ENCODE results near the gene TSPAN4.

Gene TSPAN4, protein sequence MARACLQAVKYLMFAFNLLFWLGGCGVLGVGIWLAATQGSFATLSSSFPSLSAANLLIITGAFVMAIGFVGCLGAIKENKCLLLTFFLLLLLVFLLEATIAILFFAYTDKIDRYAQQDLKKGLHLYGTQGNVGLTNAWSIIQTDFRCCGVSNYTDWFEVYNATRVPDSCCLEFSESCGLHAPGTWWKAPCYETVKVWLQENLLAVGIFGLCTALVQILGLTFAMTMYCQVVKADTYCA

DNA sequence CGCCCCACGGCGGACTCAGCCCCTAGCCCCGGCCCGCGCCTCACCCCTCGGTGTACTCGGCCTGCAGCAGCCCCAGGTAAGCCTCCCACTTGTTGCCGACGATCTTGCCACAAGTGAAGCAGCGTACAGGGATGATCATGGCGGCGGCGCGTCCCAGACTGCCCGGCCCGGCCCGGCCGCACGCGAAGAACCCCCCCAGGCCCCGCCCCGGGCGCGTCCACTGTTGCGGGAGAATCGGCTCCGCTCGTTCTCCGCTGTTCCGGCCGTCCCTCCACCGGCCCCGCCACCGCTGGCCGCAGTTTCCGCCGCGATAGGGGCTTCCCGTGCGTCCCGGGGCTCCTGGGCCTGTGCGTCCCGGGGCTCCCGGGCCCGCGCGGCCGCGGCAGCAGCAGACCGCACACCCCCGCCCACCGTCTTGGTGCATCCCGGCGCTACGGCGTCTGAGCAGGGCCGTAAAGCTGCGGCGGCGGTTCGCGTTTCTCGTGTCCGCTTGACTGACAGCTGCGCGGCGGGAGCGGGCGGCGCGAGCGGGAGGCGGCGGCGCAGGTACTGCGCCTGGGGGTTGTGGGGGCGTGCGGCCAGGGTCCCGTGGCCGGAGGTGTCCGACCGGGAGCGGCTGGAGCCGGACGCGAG lies at the start of gene TSPAN4, which contains the start of gene POLR2L:
Gene TSPAN4, plus strand, starts transcription at position 483 of the 633 bp plus-strand sequence. CDS start 7,453 bp downstream, outside the sequence.
Gene POLR2L, minus strand, starts transcription at position 160 of the 633 bp plus-strand sequence. Its CDS starts 21 bp downstream, at position 139.
- Mint-ChIP-seq H3K27me3 (peaks cover 16% of the 10 kb centered on the region), H3K9me3 (no peaks in the 10 kb centered on the region), H3K36me3 (ENCODE audit: low read depth) (peaks cover 69% of the 10 kb centered on the region), H3K4me3 (peak within 1 kb of the TSS; percentile 81), H3K4me1 (ENCODE audit: low read depth) (peaks cover 75% of the 10 kb centered on the region), H3K27ac (peak within 1 kb of the TSS; percentile 93)
- intact Hi-C loops (cut with micrococcal nuclease) = loop anchor here (5.0 kb wide), 1 partner anchor 35 kb away; the partner anchor contains the start of genes PIDD1 and RPLP2

DNA sequence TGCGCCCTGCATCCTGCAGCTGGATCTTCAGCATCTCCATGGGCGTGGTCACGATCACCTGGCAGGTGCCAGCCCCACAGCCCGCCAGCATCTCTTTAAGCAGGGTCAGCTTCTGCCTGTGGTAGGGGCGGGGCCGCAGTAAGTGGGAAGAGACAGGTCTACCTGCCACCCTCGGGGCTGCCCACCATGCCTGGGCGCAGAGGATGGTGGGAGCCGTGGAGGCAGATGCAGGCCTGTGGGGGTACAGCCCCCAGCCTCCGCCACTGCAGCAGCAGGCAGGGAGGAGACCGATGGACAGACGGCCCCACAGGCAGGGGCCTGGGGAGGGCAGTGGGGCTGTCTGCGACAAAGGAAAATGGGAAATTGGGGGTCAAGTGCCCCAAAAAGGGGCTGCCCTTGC lies 49.8 kb upstream of the TSPAN4 start:
- H3K27ac Mint-ChIP-seq = no peak overlapping the region
- H3K36me3 Mint-ChIP-seq (ENCODE audit: low read depth) = peaks cover 45% of the 10 kb centered on the region
- H3K4me3 Mint-ChIP-seq = no peak overlapping the region
- H3K4me1 Mint-ChIP-seq (ENCODE audit: low read depth) = peaks cover 33% of the 10 kb centered on the region
- intact Hi-C loops (cut with micrococcal nuclease) = no loop called here
- no peaks in the 10 kb centered on the region for H3K9me3 Mint-ChIP-seq
- H3K27me3 Mint-ChIP-seq = peaks cover 28% of the 10 kb centered on the region

DNA sequence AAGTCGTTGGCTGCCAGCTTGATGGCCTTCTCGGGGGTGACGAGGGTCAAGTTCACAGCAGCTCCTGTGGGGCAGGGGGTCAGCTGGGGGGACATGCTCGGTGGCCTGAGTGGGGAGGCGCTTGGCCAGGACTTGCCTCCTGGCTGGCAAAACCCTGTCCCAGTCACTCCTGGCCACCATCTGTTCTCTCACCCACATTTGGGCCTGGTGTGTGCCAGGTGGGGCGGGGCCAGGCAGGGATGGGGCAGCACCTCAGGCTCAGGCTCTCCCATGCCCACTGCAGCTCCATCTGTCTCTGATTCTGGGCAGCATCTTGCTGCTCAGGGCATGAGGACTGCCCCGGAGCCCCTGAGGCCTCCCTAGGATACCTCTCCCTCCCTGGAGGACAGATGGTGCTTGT lies 49.1 kb upstream of the TSPAN4 start:
- Mint-ChIP-seq H3K27me3 (peaks cover 21% of the 10 kb centered on the region), H3K27ac (no peak overlapping the region), H3K4me1 (ENCODE audit: low read depth) (peaks cover 33% of the 10 kb centered on the region), H3K4me3 (no peak overlapping the region), H3K36me3 (ENCODE audit: low read depth) (peaks cover 45% of the 10 kb centered on the region), H3K9me3 (no peaks in the 10 kb centered on the region)
- intact Hi-C loops (cut with micrococcal nuclease) = no loop called here

DNA sequence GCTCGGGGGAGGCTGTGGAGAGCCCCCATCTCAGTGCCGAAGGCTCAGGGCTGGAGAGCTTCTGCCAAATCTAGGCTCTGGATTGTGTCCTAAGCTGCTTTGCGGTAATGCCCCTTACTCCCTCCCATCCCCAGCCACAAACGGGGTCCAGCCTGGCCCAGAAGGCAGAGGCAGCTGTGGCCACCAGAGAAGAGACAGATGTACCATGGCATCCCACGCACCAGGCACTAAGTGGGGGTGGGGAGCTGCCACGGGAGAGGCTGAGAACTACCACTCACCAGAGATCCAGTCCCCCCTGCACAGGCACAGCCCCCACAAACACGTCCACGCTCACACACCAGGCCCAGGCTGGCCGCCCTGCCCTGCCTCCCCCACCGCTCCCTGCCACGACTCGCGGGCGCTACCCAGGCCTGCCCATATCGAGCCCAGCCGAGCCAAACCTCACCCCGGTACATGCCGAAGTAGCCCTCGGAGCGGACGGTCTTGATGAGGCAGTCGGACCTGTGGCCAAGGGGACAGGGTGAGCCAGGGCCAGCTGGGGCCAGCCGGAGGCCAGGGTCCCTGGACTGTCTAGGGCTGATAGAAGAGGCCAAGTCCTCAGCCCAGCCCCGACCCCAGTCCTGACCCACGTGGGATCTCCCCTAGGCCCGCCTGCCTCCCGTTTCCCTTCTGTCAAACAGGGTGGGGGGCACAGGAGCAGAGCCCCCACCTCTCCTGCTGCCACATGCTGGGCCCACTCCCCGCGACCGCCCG lies 48.5 kb upstream of the TSPAN4 start:
- Mint-ChIP-seq H3K9me3 (no peaks in the 10 kb centered on the region), H3K27me3 (peaks cover 14% of the 10 kb centered on the region), H3K4me3 (no peak overlapping the region), H3K4me1 (ENCODE audit: low read depth) (peaks cover 33% of the 10 kb centered on the region), H3K27ac (no peak overlapping the region), H3K36me3 (ENCODE audit: low read depth) (peaks cover 49% of the 10 kb centered on the region)
- intact Hi-C loops (cut with micrococcal nuclease) = no loop called here

DNA sequence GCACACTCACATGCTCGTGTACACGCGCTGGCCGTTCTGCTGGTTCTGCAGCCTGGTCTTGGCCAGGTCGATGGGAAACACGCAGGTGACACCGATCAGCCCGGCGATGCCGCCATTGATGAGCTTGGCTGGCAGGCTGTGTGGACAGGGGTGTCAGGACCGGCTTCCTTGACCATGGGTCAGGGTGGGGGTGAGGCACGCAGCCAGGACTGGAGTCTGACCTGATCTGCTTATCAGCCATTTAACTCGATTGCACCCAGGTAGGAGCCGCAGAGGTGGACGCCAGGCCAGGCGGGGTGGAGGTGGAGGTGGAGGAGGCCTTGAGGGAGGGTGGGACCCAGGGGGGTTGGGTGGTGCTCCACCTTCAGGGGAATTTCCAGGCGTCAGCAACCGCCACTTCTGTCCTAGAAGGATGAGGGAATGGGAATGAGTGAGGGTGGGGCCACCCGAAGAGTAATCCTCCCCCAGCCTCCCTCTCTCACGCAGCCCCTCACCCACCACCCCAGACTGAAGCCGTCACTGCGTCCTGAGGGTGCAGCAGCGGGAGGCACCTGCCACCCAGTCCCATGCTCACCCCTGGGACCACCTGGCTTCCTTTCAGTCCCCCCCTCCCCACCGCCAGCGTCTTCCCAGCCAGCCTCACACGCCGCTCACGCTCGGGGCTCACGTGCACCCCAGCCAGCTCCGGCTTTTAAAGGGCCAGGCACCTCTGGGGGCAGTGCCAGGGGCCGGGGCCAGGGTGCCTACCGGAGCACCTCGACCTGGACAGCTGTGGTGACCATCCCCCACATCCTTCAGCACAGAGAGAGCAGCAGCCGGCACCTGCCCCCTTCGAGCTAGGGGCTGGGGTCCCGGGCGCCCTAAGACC lies 47.7 kb upstream of the TSPAN4 start:
- H3K9me3 Mint-ChIP-seq = no peaks in the 10 kb centered on the region
- H3K27ac Mint-ChIP-seq = peak overlapping the region; percentile 79
- H3K27me3 Mint-ChIP-seq = peaks cover 7% of the 10 kb centered on the region
- H3K4me1 Mint-ChIP-seq (ENCODE audit: low read depth) = peaks cover 33% of the 10 kb centered on the region
- intact Hi-C loops (cut with micrococcal nuclease) = no loop called here
- H3K4me3 Mint-ChIP-seq = no peak overlapping the region
- H3K36me3 Mint-ChIP-seq (ENCODE audit: low read depth) = peaks cover 57% of the 10 kb centered on the region

DNA sequence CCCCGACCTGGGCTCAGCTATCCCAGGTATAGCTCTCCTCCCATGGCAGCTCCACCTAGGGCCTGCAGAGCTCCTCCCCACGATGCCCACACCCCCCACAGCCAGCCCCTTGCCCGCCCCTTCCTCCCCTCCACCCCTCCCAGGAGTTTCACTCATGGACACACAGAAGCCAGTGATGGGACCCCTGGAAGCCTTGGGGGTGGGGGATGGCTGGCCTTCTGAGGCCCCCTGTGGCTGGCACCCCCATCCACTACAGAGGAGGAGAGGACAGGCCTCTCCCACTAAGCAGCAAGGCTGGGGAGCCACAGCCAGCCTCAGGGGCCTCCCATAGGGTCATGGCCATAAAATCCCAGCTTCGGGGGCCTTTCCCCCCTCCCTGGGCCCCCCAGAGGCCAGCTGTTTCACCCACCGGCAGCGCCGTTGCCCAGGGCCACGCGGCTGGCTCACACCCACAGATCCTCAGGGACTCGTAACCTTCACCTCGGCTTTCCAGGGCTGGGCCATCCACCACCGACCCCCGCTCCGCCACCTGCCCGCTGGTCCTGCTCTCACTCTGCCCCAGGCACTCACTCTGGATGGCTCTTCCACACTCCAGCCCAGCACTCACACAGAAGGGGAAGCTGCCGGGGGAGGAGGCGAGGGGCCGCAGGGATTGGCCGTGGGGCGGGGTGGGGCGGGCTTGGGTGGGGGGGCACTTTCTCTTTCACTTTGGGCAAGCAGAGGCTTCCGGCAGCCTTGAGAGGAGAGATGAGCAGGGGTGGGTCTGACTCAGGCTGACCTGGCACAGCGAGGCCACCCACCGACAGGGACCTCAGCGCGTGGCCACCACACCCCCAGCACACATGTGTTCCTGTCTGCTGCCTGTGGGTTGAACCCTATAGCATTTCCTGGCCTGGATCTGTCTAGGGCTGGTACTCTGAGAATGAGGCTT lies 46.8 kb upstream of the TSPAN4 start:
- H3K4me3 Mint-ChIP-seq = peak overlapping the region; percentile 84
- peaks cover 33% of the 10 kb centered on the region for H3K4me1 Mint-ChIP-seq (ENCODE audit: low read depth)
- H3K36me3 Mint-ChIP-seq (ENCODE audit: low read depth) = peaks cover 61% of the 10 kb centered on the region
- intact Hi-C loops (cut with micrococcal nuclease) = no loop called here
- H3K9me3 Mint-ChIP-seq = no peaks in the 10 kb centered on the region
- H3K27ac Mint-ChIP-seq = peak overlapping the region; percentile 79
- H3K27me3 Mint-ChIP-seq = no peaks in the 10 kb centered on the region

DNA sequence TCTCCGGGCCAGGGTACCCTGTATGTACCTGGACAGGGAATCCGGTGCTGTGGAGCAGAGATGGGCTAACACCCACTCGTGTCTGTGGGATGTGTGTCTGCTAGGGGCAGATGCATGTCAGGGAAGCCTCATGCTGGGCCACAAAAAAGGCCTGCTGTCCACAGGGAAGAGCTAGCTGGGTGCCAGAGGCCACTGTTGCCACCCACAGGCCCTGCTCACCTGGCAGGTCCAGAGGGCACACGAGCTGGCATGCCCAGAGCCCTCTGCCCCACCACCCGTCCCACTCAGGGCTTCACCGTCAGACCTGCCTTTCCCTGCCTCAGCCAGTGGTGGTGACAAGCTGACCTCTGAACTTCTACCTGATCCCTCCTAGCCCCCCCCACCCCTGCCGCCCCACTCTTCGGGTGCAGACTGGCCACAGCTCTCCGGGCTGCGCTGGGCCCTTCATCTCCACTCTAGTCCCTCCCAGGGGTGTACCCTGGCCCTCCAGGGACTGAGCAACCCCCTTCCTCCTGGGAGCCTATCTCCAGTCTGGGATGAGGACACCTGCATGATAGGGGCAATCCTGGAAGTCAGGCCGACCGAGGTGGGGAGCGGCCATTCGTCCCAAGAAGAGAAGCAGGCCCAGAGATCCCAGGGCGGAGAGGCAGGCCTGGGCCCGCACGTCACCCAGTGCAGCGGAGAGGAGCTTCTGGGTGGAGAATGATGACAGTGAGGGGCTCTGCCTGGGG lies 45.9 kb upstream of the TSPAN4 start:
- intact Hi-C loops (cut with micrococcal nuclease) = no loop called here
- H3K9me3 Mint-ChIP-seq = no peaks in the 10 kb centered on the region
- H3K27me3 Mint-ChIP-seq = no peaks in the 10 kb centered on the region
- H3K27ac Mint-ChIP-seq = peak overlapping the region; percentile 79
- peak overlapping the region; percentile 84 for H3K4me3 Mint-ChIP-seq
- peaks cover 61% of the 10 kb centered on the region for H3K36me3 Mint-ChIP-seq (ENCODE audit: low read depth)
- peaks cover 33% of the 10 kb centered on the region for H3K4me1 Mint-ChIP-seq (ENCODE audit: low read depth)

DNA sequence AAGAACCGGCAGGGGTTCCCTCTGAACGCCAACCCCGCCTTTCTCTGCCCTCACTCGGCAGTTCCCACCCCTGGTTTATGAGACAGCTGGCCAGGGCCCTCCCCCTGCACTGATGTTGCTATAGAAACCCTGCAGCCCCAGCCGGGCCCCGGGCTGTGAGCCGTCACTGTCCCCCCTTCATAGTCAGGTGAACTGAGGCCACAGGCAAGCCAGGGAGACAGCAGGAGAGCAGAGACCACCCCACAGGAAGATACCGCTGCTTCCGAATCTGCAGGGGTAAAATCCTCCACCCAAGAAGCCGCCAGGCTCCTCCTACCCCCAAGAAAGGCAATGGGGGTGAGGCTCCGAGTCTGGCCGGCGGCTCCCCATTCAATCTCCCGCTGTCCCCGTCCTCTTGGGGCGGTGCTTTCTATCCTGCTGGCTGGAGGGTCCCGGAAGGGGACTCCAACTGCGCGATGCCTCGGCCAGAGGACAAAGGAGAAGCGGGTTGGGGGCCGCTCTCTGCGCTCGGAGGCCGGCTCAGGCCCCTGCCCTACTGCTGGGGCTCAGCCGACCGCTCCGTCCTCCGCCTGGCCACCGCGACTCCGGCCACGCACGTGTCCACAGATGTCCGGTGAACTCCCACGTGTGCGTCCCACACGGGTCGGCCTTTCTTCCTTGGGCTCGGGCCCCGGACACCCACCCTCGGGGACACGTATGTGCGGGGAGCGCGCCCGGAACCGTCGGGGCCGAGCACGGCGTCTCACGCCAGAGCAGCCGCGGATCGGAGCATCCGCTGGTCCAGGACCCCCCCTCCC lies 45.2 kb upstream of the TSPAN4 start:
- intact Hi-C loops (cut with micrococcal nuclease) = no loop called here
- H3K4me1 Mint-ChIP-seq (ENCODE audit: low read depth) = peaks cover 33% of the 10 kb centered on the region
- peak overlapping the region; percentile 84 for H3K4me3 Mint-ChIP-seq
- no peaks in the 10 kb centered on the region for H3K27me3 Mint-ChIP-seq
- H3K36me3 Mint-ChIP-seq (ENCODE audit: low read depth) = peaks cover 61% of the 10 kb centered on the region
- peak overlapping the region; percentile 79 for H3K27ac Mint-ChIP-seq
- no peaks in the 10 kb centered on the region for H3K9me3 Mint-ChIP-seq

DNA sequence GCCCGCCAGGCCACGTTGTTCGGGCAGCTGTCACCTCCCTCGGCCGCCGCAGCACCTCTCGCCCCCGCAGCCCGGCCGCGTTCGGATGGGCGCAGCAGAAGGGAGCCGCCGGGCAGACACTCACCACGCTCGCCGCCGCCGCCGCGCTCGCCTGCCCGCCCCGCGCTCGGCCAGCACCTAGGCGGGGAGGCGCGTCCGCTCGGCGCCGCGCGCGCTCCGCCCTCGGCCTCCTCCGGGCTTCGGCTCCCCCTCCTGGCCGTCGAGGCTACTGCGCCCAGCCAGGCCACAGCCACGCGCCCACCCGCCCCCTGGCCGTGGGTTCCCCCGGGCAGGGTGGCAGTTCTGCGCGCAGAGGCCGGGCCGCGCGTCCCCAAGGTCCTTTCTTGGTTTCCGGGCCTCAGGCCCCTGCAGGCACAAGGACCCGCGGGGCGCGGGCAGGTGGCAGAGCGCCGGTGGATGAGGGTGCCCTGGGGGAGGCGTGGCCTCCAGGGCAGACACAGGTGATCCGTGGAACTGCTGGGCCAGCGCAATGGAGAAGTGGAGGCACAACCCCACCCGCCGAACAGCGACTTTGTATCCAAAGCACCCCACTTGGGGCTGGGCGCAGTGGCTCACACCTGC lies 44.4 kb upstream of the TSPAN4 start, which contains the start of gene SLC25A22:
Gene SLC25A22, minus strand, starts transcription at position 189 of the 621 bp plus-strand sequence. CDS start 3,275 bp downstream, outside the sequence.
- peak within 1 kb of the TSS; percentile 84 for H3K4me3 Mint-ChIP-seq
- peaks cover 61% of the 10 kb centered on the region for H3K36me3 Mint-ChIP-seq (ENCODE audit: low read depth)
- H3K27ac Mint-ChIP-seq = peak within 1 kb of the TSS; percentile 79
- no peaks in the 10 kb centered on the region for H3K9me3 Mint-ChIP-seq
- H3K4me1 Mint-ChIP-seq (ENCODE audit: low read depth) = peaks cover 33% of the 10 kb centered on the region
- intact Hi-C loops (cut with micrococcal nuclease) = no loop called here
- H3K27me3 Mint-ChIP-seq = no peaks in the 10 kb centered on the region

DNA sequence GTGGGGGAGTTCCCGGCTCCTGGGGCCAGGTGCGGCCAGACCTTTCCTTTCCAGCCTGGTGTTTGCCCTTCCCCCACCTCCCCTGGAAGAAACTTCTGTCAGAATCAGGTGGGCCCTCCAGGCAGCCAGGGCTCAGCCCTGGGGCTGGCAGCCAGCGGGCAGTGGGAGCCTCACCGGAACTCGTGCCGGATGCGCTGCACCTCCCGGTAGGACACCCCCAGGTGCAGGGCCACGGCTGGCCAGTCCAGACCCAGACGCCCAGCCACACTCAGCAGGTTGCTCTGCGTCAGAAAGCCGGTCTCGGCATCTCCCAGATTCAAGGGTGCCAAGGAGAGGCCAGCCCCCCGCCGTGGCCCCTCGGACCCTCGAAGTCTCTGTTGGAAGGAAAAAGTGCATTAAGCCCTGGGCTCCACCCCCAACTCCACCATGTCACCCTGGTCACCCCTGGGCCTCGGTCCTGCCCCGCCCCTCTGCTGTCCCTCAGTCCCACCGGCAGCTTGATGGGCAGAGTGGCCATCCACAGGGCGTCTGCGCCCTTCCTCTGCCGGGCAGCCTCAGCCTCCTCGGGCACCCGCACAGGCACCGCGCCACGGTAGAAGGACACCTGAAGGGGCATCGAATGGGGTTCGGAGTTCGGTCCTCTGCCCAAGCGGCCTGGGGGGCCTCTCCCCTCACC lies 42.9 kb upstream of the TSPAN4 start:
- no peak overlapping the region for H3K4me3 Mint-ChIP-seq
- H3K9me3 Mint-ChIP-seq = no peaks in the 10 kb centered on the region
- H3K27me3 Mint-ChIP-seq = peaks cover 2% of the 10 kb centered on the region
- intact Hi-C loops (cut with micrococcal nuclease) = no loop called here
- H3K4me1 Mint-ChIP-seq (ENCODE audit: low read depth) = peaks cover 41% of the 10 kb centered on the region
- no peak overlapping the region for H3K27ac Mint-ChIP-seq
- H3K36me3 Mint-ChIP-seq (ENCODE audit: low read depth) = peaks cover 52% of the 10 kb centered on the region

DNA sequence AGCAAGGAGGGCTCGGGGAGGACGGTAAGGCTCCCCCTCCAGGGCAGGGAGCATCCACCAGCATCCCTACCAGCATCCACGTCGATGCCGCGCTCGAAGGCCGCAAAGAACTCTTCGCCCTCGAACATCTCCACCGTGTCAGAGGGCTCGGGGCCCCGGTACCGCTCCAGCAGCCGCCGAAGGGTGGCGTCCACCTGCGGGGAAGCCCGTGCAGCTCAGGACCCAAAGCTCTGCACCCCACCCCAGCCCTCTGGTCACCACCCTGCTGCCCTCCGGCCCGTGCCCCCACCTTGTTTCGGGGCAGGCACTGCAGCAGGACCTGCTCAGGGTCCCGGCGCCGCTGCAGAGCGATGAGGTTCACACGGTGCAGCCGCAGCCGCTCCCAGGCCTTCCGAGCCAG lies 42.2 kb upstream of the TSPAN4 start:
- no peak overlapping the region for H3K27ac Mint-ChIP-seq
- H3K36me3 Mint-ChIP-seq (ENCODE audit: low read depth) = peaks cover 52% of the 10 kb centered on the region
- peaks cover 2% of the 10 kb centered on the region for H3K27me3 Mint-ChIP-seq
- peaks cover 35% of the 10 kb centered on the region for H3K4me1 Mint-ChIP-seq (ENCODE audit: low read depth)
- H3K4me3 Mint-ChIP-seq = no peak overlapping the region
- intact Hi-C loops (cut with micrococcal nuclease) = no loop called here
- no peaks in the 10 kb centered on the region for H3K9me3 Mint-ChIP-seq

Data from dendritic cell treated with granulocyte-macrophage colony-stimulating factor and Interleukin-4, amounts not matched to agents 40 ng/mL and 50 ng/mL, for 4 days (primary cell).